Measurements from ENCODE around the gene PYROXD2.

- TF ChIP-seq CTCF (IDR thresholded peaks at IDR 0.05), result no peak
- TF ChIP-seq POLR2A (IDR thresholded peaks at IDR 0.05), result no peak
Observed at GRCh38 chr10:98408799-98409198, 6.2 kb downstream of the PYROXD2 start.
